NT2/D1 (cell line): Measurements from ENCODE around the gene C15orf61.

Source experiments
- YY1 ChIP-seq: IDR thresholded peaks from 2 replicates; pipeline ENCODE4 v1.6.1; 2011; ENCODE audit not compliant: insufficient read length, insufficient read depth
- ZNF274 ChIP-seq: IDR thresholded peaks from 2 replicates; pipeline ENCODE4 v1.6.1; 2011; ENCODE audit warnings: mild to moderate bottlenecking, low read depth, low read length

DNA sequence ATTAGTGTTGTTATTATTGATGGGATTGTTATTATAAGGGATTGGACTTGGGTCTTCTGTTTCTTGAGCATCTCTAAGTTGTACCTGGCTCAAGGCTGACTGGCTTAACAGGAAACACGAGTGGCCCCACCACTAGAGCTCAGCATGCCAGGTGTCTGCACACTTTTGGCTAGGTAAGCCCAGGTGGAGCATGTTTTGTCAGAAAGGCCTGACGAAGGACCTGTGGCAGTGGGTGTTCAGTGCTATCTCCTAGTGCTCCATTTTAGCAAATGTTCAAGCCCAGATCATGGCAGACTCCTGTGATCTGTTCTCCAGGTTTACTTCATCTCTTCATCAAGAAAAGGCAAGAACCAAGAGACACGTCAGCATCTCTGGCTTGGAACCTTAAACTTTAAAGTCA, 24.9 kb downstream of the C15orf61 start:
- no peak for TF ChIP-seq ZNF274
- no peak for TF ChIP-seq YY1
